DND-41 (cell line): Measurements from ENCODE around the gene PTDSS2.

Experiments
- ATAC-seq: fragments of 200-7000 bp; cut with Tn5 transposase; 3 replicates; pipeline ENCODE4 v1.9.1; 2021; ENCODE audit warnings: low read depth; ENCODE audit not compliant: insufficient read depth
- DNase-seq: peaks from one replicate; pipeline ENCODE4 v3.0.0-alpha.2; 2020
- H2AFZ ChIP-seq: 2 replicates; pipeline ENCODE4 v1.6.0; 2012; ENCODE audit warnings: low read depth, low read length
- H3K27ac ChIP-seq: 2 replicates; pipeline ENCODE4 v1.5.1; 2012; ENCODE audit warnings: low read length, inconsistent platforms
- H3K27me3 ChIP-seq: fragments of 200-600 bp; sonication (generic); 2 replicates; pipeline ENCODE4 v1.6.0; 2012; ENCODE audit warnings: low read length, mild to moderate bottlenecking, inconsistent platforms; ENCODE audit not compliant: insufficient read depth, poor library complexity
- H3K36me3 ChIP-seq: 2 replicates; pipeline ENCODE4 v1.5.1; 2012; ENCODE audit warnings: low read length, inconsistent platforms; ENCODE audit not compliant: insufficient read depth
- H3K4me1 ChIP-seq: 2 replicates; pipeline ENCODE4 v1.5.1; 2012; ENCODE audit warnings: mild to moderate bottlenecking, low read length; ENCODE audit not compliant: insufficient read depth
- H3K4me2 ChIP-seq: 2 replicates; pipeline ENCODE4 v1.6.0; 2012; ENCODE audit warnings: mild to moderate bottlenecking, moderate library complexity, low read length, inconsistent platforms; ENCODE audit not compliant: insufficient read depth
- H3K4me3 ChIP-seq, 2 experiments: fragments of 200-600 bp in 1 of 2; shearing (Covaris generic) in 1 of 2; 2 replicates each; pipeline ENCODE4 v1.5.1; 2012 to 2016; ENCODE audit warnings: inconsistent platforms in 2 of 2, low read length in 2 of 2, mild to moderate bottlenecking in 2 of 2, low read depth in 1 of 2, moderate library complexity in 1 of 2
- H3K79me2 ChIP-seq: 2 replicates; pipeline ENCODE4 v1.6.0; 2012; ENCODE audit warnings: low read length, inconsistent platforms; ENCODE audit not compliant: insufficient read depth
- H3K9ac ChIP-seq: 2 replicates; pipeline ENCODE4 v1.6.0; 2012; ENCODE audit warnings: low read depth, mild to moderate bottlenecking, inconsistent platforms, low read length, moderate library complexity
- H3K9me3 ChIP-seq: 2 replicates; pipeline ENCODE4 v1.5.1; 2012; ENCODE audit warnings: low read length, moderate library complexity, mild to moderate bottlenecking, inconsistent platforms; ENCODE audit not compliant: insufficient read depth, severe bottlenecking
- H4K20me1 ChIP-seq: 2 replicates; pipeline ENCODE4 v1.6.0; 2012; ENCODE audit warnings: low read length; ENCODE audit not compliant: insufficient read depth
- EZH2 ChIP-seq: IDR thresholded peaks from 3 replicates; pipeline ENCODE4 v1.6.1; 2012; ENCODE audit warnings: borderline replicate concordance, low read depth, mild to moderate bottlenecking, moderate library complexity, low read length, inconsistent platforms; ENCODE audit not compliant: severe bottlenecking
- TF ChIP-seq, protein P1 (sequence below): IDR thresholded peaks from 2 replicates; pipeline ENCODE4 v1.5.1; 2012; ENCODE audit warnings: borderline replicate concordance, low read length, moderate library complexity, mild to moderate bottlenecking; ENCODE audit not compliant: poor library complexity, severe bottlenecking; ENCODE audit errors: extremely low read depth

Gene PTDSS2

GRCh38 chr11:452916-453527, 2.9 kb downstream of the PTDSS2 start:
- no peak overlapping the region; the same call in 1 of the 2 replicates for H3K4me2 ChIP-seq
- no peak for DNase-seq
- H3K27ac ChIP-seq = no peak overlapping the region
- peaks cover 92% of the 10 kb centered on the region for H3K79me2 ChIP-seq
- H3K4me3 ChIP-seq = no peak overlapping the region
- H3K36me3 ChIP-seq = peaks cover 58% of the 10 kb centered on the region
- no peaks in the 10 kb centered on the region for H3K9me3 ChIP-seq
- ATAC-seq = no peak
- TF ChIP-seq, protein P1, sequence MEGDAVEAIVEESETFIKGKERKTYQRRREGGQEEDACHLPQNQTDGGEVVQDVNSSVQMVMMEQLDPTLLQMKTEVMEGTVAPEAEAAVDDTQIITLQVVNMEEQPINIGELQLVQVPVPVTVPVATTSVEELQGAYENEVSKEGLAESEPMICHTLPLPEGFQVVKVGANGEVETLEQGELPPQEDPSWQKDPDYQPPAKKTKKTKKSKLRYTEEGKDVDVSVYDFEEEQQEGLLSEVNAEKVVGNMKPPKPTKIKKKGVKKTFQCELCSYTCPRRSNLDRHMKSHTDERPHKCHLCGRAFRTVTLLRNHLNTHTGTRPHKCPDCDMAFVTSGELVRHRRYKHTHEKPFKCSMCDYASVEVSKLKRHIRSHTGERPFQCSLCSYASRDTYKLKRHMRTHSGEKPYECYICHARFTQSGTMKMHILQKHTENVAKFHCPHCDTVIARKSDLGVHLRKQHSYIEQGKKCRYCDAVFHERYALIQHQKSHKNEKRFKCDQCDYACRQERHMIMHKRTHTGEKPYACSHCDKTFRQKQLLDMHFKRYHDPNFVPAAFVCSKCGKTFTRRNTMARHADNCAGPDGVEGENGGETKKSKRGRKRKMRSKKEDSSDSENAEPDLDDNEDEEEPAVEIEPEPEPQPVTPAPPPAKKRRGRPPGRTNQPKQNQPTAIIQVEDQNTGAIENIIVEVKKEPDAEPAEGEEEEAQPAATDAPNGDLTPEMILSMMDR = no peak
- no peak for TF ChIP-seq EZH2
- peaks cover 64% of the 10 kb centered on the region for H4K20me1 ChIP-seq
- H3K4me1 ChIP-seq = peaks cover 48% of the 10 kb centered on the region
- no peak overlapping the region for H2AFZ ChIP-seq
- H3K27me3 ChIP-seq = no peaks in the 10 kb centered on the region
- H3K9ac ChIP-seq = no peak overlapping the region

- peaks cover 44% of the 10 kb centered on the region for H3K4me1 ChIP-seq
- H4K20me1 ChIP-seq = peaks cover 64% of the 10 kb centered on the region
- no peaks in the 10 kb centered on the region for H3K27me3 ChIP-seq
- no peak for TF ChIP-seq EZH2
- TF ChIP-seq, protein P1 = no peak
- H3K9me3 ChIP-seq = no peaks in the 10 kb centered on the region
- no peak for ATAC-seq
- no peak overlapping the region for H2AFZ ChIP-seq
- peaks cover 89% of the 10 kb centered on the region for H3K79me2 ChIP-seq
- no peak overlapping the region; the same call in 1 of the 2 replicates for H3K4me2 ChIP-seq
- DNase-seq = no peak
- H3K36me3 ChIP-seq = peaks cover 58% of the 10 kb centered on the region
- no peak overlapping the region for H3K27ac ChIP-seq
- no peak overlapping the region for H3K4me3 ChIP-seq
- no peak overlapping the region for H3K9ac ChIP-seq
Observed at GRCh38 chr11:453564-453963, 3.5 kb downstream of the PTDSS2 start.

- no peak overlapping the region for H3K4me3 ChIP-seq
- peaks cover 88% of the 10 kb centered on the region for H3K79me2 ChIP-seq
- H3K27ac ChIP-seq = no peak overlapping the region
- no peak overlapping the region for H3K4me2 ChIP-seq
- no peak overlapping the region for H2AFZ ChIP-seq
- no peaks in the 10 kb centered on the region for H3K9me3 ChIP-seq
- no peaks in the 10 kb centered on the region for H3K27me3 ChIP-seq
- peaks cover 40% of the 10 kb centered on the region for H3K4me1 ChIP-seq
- TF ChIP-seq EZH2 = no peak
- TF ChIP-seq, protein P1 = no peak
- H3K9ac ChIP-seq = no peak overlapping the region
- DNase-seq = no peak
- H4K20me1 ChIP-seq = peaks cover 64% of the 10 kb centered on the region
- ATAC-seq = no peak
- H3K36me3 ChIP-seq = peaks cover 61% of the 10 kb centered on the region
Observed at GRCh38 chr11:454043-454442, 4.0 kb downstream of the PTDSS2 start.
